Loucy (cell line): Measurements from ENCODE around the gene FANCI.

ENCODE experiments used
- CTCF ChIP-seq: fragments of 200-600 bp; sonication (generic); conservative IDR thresholded peaks from 2 replicates; pipeline ENCODE4 v1.5.1; 2014; ENCODE audit warnings: mild to moderate bottlenecking, antibody characterized with exemption, low read length
- EZH2phosphoT487 ChIP-seq: fragments of 200-600 bp; IDR thresholded peaks from 2 replicates; pipeline ENCODE4 v1.6.1; 2018; ENCODE audit warnings: antibody characterized with exemption, mild to moderate bottlenecking, moderate library complexity, borderline replicate concordance

DNA sequence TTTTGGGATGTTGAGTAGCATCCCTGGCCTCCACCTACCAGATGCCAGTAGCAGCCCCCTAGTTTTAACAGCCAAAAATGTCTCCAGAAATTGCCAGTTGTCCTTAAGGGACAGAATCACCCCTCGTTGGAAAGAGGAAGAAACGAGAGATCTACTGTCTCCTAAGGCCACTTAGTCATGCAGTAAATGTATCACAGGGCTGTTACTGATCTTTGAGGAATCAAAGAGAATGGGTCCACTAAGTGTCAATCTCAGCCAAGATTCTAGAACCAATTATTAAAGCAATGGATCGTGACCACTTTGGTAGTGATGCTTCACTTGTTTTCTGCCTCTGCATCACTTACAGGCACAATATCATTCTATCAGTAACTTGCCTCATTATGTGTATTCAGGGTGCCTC lies 64.5 kb downstream of the FANCI start:
- TF ChIP-seq CTCF (no peak), EZH2phosphoT487 (no peak)
